WTC11 (cell line): ENCODE data around the gene PIANP. TPM values are rescaled to one million over a fixed set of nuclear protein-coding genes. Genes with fewer than 3 reads are reported as not detected.

Experiments used
- ATAC-seq: fragments of 200-7000 bp; cut with Tn5 transposase; 2 replicates; pipeline ENCODE4 v1.10.0; 2021; ENCODE audit warnings: mild to moderate bottlenecking, moderate library complexity
- CTCF ChIA-PET: fragments of 300-600 bp; sonication (Branson Sonifier 250); formaldehyde crosslinking; loops from one replicate; lab custom pipeline; 2021; ENCODE audit warnings: antibody characterized with exemption; lab: Charles Lee
- POLR2A ChIA-PET: fragments of 350-600 bp; sonication (Branson Sonifier 250); formaldehyde crosslinking; loops from one replicate; lab custom pipeline; 2021; ENCODE audit warnings: antibody characterized with exemption; lab: Charles Lee
- DNase-seq: peaks from one replicate; pipeline ENCODE4 v3.0.0; 2021; ENCODE audit warnings: low spot score
- H3K27ac Mint-ChIP-seq: 2 replicates; pipeline ENCODE4 v1.8.0; 2021; ENCODE audit warnings: mixed read lengths
- H3K27me3 Mint-ChIP-seq: 2 replicates; pipeline ENCODE4 v1.8.0; 2021; ENCODE audit warnings: low read depth, mild to moderate bottlenecking, moderate library complexity, mixed read lengths
- H3K36me3 Mint-ChIP-seq: 2 replicates; pipeline ENCODE4 v1.8.0; 2021; ENCODE audit warnings: mixed read lengths
- H3K4me1 Mint-ChIP-seq: 2 replicates; pipeline ENCODE4 v1.8.0; 2022; ENCODE audit warnings: mixed read lengths
- H3K4me3 Mint-ChIP-seq: 2 replicates; pipeline ENCODE4 v1.8.0; 2021; ENCODE audit warnings: mild to moderate bottlenecking, moderate library complexity, mixed read lengths
- H3K9me3 Mint-ChIP-seq: 2 replicates; pipeline ENCODE4 v1.8.0; 2021; ENCODE audit warnings: mixed read lengths
- CBFB ChIP-seq: sonication (generic); formaldehyde crosslinking; IDR thresholded peaks from 2 replicates; pipeline ENCODE4 v1.8.1; 2022; ENCODE audit warnings: mild to moderate bottlenecking, low read depth, missing genetic modification reagents
- ELF4 ChIP-seq: sonication (generic); formaldehyde crosslinking; IDR thresholded peaks from 2 replicates; pipeline ENCODE4 v1.8.1; 2022; ENCODE audit warnings: low read depth, mild to moderate bottlenecking, moderate library complexity, missing genetic modification reagents
- FOXJ3 ChIP-seq: sonication (generic); formaldehyde crosslinking; IDR thresholded peaks from 2 replicates; pipeline ENCODE4 v1.9.0; 2021; ENCODE audit warnings: missing genetic modification reagents, mild to moderate bottlenecking, borderline replicate concordance
- FOXK1 ChIP-seq: sonication (generic); formaldehyde crosslinking; IDR thresholded peaks from 2 replicates; pipeline ENCODE4 v1.8.0; 2022; ENCODE audit warnings: mild to moderate bottlenecking, moderate library complexity, missing genetic modification reagents
- FOXP4 ChIP-seq: sonication (generic); formaldehyde crosslinking; IDR thresholded peaks from 2 replicates; pipeline ENCODE4 v1.8.0; 2022; ENCODE audit warnings: mild to moderate bottlenecking, missing genetic modification reagents
- GABPB1 ChIP-seq: sonication (generic); formaldehyde crosslinking; IDR thresholded peaks from 2 replicates; pipeline ENCODE4 v1.8.1; 2023; ENCODE audit warnings: mild to moderate bottlenecking, missing genetic modification reagents
- HMGA2 ChIP-seq: fragments of 250-450 bp; sonication (Bioruptor Pico); IDR thresholded peaks from 2 replicates; pipeline ENCODE4 v1.4.0; 2021; ENCODE audit warnings: mild to moderate bottlenecking, moderate library complexity
- JAZF1 ChIP-seq: fragments of 250-450 bp; sonication (Bioruptor Pico); IDR thresholded peaks from 2 replicates; pipeline ENCODE4 v1.9.0; 2021; ENCODE audit warnings: moderate library complexity, mild to moderate bottlenecking, inconsistent platforms
- NFE2L1 ChIP-seq: sonication (generic); formaldehyde crosslinking; IDR thresholded peaks from 2 replicates; pipeline ENCODE4 v1.8.1; 2023; ENCODE audit warnings: missing genetic modification reagents
- NR1H2 ChIP-seq: sonication (generic); formaldehyde crosslinking; IDR thresholded peaks from 2 replicates; pipeline ENCODE4 v1.9.0; 2021; ENCODE audit warnings: mild to moderate bottlenecking, moderate library complexity, missing genetic modification reagents
- PREB ChIP-seq: sonication (generic); formaldehyde crosslinking; IDR thresholded peaks from 2 replicates; pipeline ENCODE4 v1.8.1; 2022; ENCODE audit warnings: mild to moderate bottlenecking, missing genetic modification reagents, moderate library complexity, borderline replicate concordance
- SP1 ChIP-seq: sonication (generic); formaldehyde crosslinking; conservative IDR thresholded peaks from 2 replicates; pipeline ENCODE4 v1.8.1; 2022; ENCODE audit warnings: missing genetic modification reagents
- TP53 ChIP-seq: sonication (generic); formaldehyde crosslinking; IDR thresholded peaks from 2 replicates; pipeline ENCODE4 v1.8.1; 2023; ENCODE audit warnings: mild to moderate bottlenecking, missing genetic modification reagents
- ZBTB21 ChIP-seq: sonication (generic); formaldehyde crosslinking; IDR thresholded peaks from 2 replicates; pipeline ENCODE4 v1.8.1; 2023; ENCODE audit warnings: mild to moderate bottlenecking, missing genetic modification reagents, borderline replicate concordance
- ZNF138 ChIP-seq: sonication (generic); formaldehyde crosslinking; conservative IDR thresholded peaks from 2 replicates; pipeline ENCODE4 v1.8.1; 2022; ENCODE audit warnings: mild to moderate bottlenecking, moderate library complexity, missing genetic modification reagents
- ZNF532 ChIP-seq: fragments of 250-450 bp; sonication (Bioruptor Pico); IDR thresholded peaks from 2 replicates; pipeline ENCODE4 v1.9.0; 2021; ENCODE audit warnings: mild to moderate bottlenecking, borderline replicate concordance
- ZSCAN18 ChIP-seq: fragments of 250-450 bp; sonication (Bioruptor Pico); IDR thresholded peaks from 2 replicates; pipeline ENCODE4 v2.1.2; 2022; ENCODE audit warnings: mild to moderate bottlenecking, moderate library complexity
- total RNA-seq: library from RNA; stranded (reverse); gene quantifications from 3 replicates; pipeline ENCODE4 v1.2.3, GENCODE V29; 2021

Gene PIANP
- total RNA-seq, 1 experiment from 2014 or later = 7.7 TPM

- TF ChIP-seq ZNF532 (CRISPR knock-in tag) (no peak), FOXK1 (CRISPR knock-in tag) (peak; percentile 78), CBFB (CRISPR knock-in tag) (peak; percentile 88; the same call in 1 of the 2 replicates), SP1 (peak; percentile 82), GABPB1 (peak; percentile 78; the same call in 1 of the 2 replicates), FOXJ3 (no peak), ZSCAN18 (no peak), NR1H2 (CRISPR knock-in tag) (no peak), PREB (CRISPR knock-in tag) (no peak), ZNF138 (CRISPR knock-in tag) (no peak), JAZF1 (CRISPR knock-in tag) (no peak), NFE2L1 (CRISPR knock-in tag) (no peak), ELF4 (CRISPR knock-in tag) (no peak), HMGA2 (no peak), FOXP4 (CRISPR knock-in tag) (peak; percentile 1)
- TF ChIP-seq, all 79 proteins: peak for 22
Measured at GRCh38 chr12:6688999-6689882, 11.4 kb downstream of the PIANP start, which contains the start of gene ZNF384 (continued).

GRCh38 chr12:6688543-6688998 lies 12.0 kb downstream of the PIANP start:
- DNase-seq (no peak), ATAC-seq (peak; percentile 21)
- POLR2A ChIA-PET = interaction anchor here (0.7 to 2.2 kb wide), 19 partner anchors 8 to 1113 kb away, joined by 3 to 39 read pairs (median 4); partner anchors contain the start of genes COPS7A, GAPDH, MLF2 and PTMS
- TF ChIP-seq ZBTB21 (CRISPR knock-in tag) (no peak), TP53 (peak; percentile 64; the same call in 1 of the 2 replicates)
- H3K36me3 Mint-ChIP-seq = peaks cover 7% of the 10 kb centered on the region; the same call in 1 of the 2 replicates
- peak overlapping the region; percentile 86 for H3K4me3 Mint-ChIP-seq
- CTCF ChIA-PET = interaction anchor here (0.6 to 2.2 kb wide), 27 partner anchors 10 to 722 kb away, joined by 3 to 49 read pairs (median 5); partner anchors contain the start of genes ACRBP, CDCA3, CLSTN3 and COPS7A
- peak overlapping the region; percentile 95 for H3K27ac Mint-ChIP-seq
- no peaks in the 10 kb centered on the region for H3K27me3 Mint-ChIP-seq
- H3K9me3 Mint-ChIP-seq = no peaks in the 10 kb centered on the region
- peaks cover 23% of the 10 kb centered on the region for H3K4me1 Mint-ChIP-seq
